Globus pallidus (tissue), 1 donor: Measurements from ENCODE around the gene PDE8B.
A peak's percentile ranks its signal among the peaks of the same experiment; 100 is the strongest.

ENCODE experiments used
- DNase-seq: peaks from one replicate; pipeline ENCODE4 v3.0.0-alpha.2; 2015; ENCODE audit warnings: low spot score

PDE8B gene

DNA sequence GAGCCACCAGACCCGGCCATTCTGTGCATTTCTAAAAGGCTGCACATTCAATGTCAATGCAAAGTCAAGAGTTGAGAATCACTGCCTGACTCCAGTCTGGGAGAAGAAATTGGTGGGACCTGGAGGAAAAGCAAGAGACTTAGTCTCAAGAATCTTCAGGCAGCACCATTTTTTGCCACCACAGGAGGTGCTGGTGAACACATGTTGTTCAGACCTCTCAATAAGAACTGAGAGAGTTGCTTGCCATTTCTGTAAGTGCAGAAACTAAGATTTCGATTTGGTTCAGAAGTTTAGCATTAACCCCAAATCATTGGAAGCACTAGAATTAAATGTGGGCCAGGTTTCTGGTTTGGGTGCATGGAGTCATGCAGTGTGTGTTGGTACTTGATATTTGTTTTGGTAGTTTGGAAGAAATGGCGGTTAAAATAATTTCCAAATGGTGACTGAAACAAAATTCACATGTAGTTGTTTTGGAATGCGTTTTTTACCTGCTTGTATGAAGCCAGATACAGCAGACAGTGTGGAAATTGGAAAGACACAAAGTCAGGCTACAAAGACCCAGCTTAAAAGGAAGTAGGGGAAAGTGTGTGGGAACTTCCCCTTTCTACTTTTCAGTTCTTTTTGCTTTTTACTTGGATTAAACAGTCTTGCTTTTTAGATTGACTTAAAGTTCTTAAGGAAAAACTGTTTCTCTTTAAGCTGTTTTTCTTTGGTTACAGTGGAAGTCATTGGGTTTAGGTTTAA is 20.4 kb downstream of the PDE8B start:
- no peak for DNase-seq

DNA sequence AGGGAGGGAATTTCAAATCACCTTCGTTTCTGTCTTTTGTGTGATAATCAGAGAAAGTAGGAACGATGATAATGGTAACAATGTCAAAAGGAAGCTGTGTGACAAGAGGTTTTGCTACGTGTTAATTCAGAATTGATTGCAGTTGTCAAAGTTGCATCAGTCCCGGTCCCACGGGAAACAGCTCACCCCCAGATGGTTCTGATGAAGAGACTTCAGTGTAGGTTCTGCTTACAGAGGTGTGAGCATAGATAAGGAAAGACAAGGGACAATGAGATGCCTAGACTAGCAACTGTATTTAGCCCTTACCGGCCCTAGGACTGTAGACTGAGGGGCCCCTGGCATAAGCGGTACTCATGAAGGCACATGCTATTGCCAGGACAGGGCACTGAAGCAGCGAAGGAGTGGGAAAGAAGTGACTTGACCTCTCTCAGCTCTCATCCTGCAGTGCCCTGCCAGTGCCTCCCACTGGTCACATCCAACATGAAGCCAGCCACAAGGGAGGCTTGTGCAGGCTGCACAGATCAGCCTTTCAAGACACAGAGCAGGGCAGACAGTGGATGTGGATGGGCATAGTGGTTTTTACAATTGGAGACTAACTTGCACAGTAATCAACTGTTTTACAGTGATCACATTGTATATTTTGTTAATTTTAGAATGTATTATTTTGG is 21.1 kb downstream of the PDE8B start:
- no peak for DNase-seq

DNA sequence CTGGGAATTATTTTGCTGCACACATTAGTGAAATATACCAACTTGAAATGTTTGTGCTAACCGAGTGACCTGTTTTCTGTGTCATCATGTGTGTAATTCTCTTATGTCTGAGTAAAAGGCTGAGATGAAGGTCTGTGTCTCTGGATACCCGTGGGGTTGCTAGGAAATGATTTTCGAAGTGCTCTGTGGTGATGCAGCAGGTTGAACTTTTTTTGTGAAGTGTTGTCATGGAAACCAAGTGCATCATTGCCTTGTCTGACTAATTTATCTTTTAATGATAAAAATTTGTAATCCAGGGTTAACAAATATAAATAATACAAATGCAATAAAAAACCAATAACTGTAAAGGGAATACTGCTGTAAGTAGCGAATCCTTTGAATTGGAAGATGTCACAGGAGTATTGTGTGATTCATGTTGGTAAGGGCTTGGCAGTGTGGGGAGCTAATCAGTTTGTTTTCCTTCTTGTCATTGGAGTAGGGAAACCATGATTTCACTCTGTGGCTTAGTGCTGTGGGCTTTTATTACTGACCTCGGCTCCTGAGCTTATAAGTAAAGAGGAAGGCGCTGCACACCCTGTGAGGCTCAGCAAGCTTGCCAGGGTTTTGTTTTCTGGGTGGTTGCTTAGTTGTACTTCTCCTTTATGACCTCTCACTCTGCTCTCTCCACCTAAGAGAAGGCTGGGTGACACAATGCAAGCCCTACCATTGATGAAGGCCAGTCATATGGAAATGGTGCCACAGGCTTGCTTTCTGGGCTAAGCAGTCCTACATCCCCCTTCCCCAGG is 22.3 kb downstream of the PDE8B start:
- DNase-seq = no peak

DNA sequence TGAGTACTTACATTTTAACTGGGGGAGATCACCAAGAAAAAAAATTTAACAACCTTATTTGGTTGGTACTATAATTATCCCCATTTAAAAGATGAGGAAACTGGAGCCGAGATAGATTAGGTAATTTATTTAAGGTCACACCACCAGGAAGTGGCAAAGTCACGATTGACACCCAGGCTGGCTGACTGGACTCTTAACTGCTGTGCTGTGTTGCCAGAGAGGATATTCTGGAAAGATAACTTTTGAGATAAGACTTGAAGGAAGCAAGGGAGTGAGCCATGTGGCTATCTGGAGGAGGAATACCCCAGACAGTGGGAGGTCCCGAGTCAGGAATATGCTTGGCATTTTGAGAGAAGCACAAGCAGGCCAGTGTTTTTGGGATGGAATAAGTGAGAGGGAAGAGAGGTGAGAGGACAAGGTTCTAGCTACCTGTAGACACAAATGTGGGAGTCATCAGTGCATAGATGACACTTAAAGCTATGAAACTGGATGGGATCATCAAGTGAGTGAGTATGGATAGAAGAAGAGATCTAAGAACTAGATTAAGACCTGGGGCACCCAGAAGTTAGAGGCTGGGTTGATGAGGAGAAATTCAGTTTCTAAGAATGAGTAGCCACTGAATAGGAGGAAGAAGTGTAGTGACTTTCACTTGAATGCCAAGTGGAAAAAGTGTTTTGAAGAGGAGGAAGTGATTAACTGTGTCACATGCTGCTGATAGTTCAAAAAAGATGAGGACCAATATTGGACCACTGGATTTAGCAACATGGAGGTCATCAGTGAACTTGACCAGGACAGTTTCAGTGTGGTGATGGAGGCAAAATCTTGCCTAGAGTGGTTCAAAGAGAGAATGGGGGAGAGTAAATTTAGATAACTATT is 25.6 kb downstream of the PDE8B start:
- DNase-seq = no peak

DNA sequence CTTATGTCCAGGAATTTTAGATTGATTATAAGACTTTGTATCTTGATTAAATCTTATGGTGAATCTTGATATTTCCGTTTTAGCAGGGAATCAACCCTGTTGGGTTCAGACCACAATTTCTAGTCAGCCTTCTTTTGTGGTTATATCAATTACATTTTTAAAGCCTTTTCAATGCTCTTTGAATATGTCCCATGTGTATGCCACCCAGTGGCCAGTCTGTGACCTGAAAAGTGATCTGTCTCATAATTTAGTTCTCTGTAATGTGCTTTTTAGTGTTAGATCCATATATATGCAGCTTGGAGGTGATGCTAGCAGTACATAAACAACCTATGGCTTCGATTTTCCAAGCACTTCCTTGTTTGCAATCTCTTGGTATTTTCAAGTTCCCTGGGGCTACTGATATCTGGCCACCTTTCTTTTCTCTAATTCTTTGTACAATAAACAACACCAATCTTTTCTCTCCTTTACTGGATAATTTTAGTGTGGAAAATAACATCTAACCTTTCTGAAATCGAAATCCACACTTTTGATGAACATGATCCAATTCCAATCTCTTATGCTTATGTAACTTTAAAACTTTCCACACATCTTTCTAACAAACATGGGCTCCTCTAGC is 28.8 kb downstream of the PDE8B start:
- DNase-seq = peak; percentile 19

DNA sequence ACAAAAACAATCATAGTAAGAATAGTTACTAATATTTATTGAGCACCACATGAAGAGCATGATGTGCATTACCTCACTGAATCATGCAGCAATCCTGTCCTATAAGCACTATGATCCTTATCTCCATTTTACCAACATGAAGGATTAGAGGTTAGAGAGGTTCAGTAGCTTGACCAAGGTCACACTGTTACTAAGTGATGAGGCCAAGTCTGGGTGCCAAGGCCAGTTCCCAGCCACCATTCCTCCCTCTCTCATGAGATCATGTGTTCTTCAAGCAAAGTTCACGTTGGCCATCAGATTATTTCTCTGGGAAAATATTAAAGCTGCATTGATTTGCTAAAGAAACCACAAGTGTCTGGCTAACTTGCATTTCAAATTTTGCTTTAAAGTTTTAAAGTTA is 31.0 kb downstream of the PDE8B start:
- DNase-seq = no peak

DNA sequence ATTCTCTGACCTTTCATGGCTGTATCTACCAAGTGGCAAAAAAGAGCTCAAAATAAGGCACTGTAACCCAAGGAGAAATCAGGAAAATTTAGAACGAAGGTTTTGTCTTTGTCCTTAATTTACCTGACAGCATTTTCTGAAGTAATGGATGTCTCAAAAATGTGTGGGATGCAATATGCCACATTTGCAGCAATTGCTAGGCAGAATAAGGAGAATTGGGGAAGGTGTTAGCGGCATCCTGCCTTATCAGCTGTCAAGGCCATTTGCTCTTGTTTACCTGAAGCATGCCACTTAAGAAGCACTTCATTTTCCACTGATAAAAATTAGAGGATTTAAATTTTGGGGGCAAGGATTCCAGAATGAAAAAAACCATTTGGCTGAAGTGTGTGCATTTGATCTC is 39.0 kb downstream of the PDE8B start:
- DNase-seq = no peak

DNA sequence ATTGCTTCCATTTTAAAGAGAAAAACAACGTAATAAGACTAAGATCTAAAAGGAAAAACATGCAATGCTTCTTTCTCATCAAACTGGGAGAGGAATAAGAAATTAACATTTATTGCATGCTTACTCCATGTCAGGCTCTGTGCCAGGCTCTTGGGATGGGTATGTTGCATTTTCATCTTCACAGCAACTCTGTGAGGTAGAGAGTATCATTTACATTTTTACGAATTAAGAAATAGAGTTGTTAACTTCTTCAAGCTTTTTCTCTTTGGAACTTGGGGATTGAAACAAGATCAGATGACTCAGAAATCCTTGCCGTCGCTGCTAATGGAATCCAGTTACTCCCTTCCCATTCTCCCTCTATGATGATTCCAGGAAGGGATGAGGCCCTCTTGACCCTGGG is 39.5 kb downstream of the PDE8B start:
- no peak for DNase-seq

DNA sequence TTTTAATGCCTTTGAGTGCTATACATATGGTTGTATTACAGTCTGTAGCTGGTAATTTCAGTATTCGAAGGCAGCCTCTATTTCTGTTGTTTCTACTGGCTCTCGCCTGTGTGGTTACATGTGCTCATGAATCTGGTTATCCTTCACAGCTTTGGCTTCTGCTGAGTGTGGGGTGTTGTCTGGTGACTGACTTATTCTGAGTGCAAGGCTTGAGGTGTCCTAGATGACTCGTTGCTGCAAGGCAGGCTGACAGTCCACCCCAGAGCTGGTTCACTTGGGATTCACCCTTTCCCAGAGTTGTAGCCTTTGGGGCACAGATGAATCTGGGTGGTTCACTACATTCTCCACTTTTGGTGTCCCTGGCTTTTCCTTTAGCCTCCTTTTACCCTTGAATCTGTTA is 41.4 kb downstream of the PDE8B start:
- no peak for DNase-seq

DNA sequence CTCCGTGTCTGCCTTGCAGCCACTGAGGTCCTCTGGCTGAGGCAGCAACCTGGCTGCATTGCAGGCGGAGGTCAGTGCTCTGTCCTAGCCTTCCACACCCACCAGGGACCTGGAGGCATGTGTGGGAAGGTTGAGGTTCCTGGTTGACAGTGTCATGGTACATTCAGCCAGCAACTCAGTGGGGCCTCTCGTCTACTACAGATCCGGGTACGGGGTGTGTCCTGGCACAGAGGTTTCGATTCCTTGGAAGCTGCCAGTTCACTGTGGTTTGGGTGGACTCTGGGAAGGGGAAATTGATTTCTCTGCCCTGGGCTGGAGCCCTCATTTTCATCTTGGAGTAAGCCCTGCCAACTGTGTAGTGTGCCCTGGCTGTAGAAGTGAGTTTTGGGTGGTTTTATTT is 45.1 kb downstream of the PDE8B start:
- no peak for DNase-seq

DNA sequence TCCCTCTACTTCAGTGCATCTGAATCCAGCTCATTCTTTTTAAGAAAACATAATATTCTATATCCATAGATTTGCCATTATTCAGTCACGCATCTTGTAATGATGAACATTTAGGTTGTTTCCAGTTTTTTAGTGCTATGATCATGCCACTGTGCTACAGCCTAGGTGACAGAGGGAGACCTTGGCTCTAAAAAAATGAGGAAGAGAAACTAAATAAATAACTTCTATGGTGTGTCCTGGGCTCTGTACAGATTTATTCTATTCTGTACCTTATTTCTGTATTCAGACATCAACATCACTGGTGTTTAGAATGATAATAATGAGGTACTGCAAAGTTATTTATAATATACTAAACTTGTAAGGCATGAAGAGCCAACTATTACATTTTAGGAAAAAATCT is 45.9 kb downstream of the PDE8B start:
- no peak for DNase-seq

DNA sequence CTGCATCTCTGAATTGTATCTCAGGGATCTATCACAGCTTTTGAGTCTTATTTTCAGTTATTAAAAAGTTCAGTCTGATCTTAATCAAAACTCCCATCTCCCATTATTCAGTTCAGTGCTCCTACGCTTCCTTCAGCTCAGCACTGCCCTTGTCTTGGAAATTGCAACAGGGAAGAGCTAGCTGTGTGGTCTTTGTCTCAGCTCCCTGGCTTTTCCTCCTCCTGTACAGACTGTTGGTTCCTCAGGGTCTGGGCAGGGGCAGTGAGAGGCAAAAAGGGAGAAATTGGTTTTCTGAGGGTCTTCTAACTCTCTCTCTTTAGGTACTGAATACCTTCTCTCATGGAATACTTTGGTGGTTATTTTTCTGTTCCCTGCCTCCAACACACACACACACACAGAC is 48.2 kb downstream of the PDE8B start:
- no peak for DNase-seq

DNA sequence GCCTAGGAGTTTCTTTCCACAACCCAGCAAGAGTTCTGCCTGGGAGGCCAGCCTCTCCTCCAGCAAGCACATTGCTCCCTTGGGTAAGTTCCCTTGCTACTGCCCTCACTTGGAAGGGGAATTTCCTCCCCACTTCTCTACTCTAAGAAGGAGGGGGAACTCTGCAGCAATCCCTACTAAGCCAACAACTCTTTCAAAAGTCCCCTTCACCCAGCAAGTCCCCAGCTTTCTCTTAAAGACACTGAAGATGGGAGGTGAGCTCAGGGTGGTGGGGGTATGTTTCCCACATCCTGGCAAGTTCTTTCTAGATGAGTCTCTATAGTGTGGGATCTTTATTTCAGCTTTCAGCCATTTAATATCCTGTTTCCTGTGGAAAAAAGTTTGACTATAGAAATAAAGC is 49.0 kb downstream of the PDE8B start:
- DNase-seq = no peak

DNA sequence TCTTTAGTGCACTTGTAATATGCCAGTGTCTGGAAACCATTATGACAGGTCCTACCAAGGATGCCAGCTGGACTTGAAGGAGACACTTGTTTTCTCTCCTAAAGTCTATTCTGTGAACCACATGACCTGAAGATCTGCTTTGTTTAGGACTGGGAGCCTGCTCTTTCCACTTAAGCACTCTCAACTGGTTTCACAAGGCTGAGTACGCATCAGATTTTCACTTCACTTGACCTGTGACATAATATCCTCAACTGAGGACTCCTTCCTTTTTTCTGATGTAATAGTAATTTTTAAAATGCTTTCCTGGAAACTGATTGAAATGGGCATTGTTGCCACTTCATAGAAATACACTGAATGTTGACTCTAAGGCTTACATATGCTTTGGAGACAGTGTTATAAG is 52.2 kb downstream of the PDE8B start:
- no peak for DNase-seq

DNA sequence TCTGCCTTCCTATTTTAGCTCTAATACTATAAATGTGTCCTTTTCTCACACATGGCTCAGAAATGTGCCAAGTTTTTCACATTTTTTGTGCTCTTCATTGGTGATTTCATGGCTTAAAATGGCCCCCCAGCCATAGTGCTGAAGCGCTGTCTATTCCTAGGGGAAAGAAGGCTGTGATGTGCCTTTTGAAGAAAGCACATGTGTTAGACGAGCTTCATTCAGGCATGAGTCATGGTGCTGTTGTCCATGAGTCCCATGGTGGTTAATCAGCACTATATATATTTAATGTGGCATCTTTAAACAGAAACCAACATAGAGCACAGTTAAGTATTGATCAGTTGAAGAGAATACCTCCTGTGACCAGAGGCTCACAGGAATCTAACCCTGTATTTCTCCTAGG is 55.8 kb downstream of the PDE8B start:
- DNase-seq = no peak

DNA sequence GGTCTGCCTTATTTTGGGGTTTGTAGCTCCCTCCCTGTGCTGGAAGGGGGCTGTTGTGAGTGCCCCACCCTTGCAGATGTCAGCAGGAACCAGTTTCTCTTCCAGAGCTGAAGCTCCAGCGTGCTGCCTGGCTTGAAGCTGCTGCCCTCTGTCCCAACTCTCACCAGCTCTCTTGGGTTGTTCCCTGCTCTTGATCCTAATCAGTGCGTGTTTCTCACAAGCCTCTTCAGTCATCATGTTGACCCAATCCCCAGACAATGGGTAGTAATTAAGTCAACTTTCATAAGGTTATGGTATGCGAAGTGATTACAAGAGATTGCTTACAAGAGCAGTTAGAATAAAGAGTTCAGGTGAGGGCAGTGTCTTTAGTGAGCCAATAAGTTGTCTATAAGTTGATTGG is 57.0 kb downstream of the PDE8B start:
- no peak for DNase-seq

DNA sequence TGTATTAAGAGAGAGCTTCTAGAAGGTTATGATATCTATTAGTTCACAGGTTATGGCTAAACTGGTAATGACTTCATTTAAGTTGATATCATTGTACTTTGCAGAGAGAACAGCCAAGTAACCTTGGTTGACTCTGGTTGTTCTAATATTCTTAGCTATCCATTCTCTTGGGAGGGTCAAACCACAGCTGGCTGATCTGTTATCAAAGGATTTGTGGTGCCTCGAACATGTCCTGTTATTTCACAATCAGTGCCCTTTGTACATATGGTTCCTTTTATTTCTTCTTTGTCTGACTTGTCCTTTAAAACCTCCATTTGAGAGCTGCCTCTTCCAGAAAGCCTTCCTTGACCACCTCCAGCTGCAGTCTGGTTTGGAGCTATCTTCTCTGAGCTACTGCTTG is 61.7 kb downstream of the PDE8B start:
- no peak for DNase-seq

DNA sequence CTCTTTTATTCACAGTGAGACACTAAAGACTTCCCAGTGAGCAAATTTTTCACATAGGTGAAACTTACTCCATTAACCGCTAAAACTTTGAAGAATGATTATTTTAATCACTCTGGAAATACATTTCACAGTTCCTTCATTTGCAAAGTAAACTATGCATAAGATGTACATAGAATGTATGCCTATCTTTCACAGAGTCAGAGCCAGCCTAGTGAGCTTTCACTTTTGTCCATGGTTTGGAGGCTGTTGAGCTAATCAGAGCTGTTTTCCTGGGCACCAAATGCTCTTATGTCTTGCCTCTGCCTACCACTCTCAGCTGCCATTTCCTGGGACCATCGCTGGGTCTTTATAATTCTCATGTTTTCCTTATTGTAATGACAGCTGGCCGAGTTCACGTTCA is 67.3 kb downstream of the PDE8B start:
- DNase-seq = no peak

DNA sequence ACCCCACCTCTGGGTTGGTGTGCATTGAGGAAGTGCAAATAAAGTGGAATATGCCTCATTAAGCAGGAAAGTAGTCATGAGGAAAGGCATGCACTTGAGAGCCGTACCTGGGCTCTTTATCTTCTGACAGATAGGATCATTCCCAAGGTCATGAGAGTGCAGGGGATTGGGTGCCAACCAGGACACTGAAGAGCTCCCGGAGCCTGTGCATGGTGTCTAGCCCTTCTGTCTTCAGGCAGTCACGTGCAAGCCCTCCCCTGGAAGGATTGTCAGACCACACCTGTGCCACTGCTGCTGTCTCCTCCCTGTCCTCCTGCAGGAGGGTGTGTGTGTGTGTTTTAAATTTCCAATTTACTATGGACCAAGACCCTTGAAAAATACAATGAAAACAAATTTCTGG is 69.6 kb downstream of the PDE8B start:
- DNase-seq = no peak

DNA sequence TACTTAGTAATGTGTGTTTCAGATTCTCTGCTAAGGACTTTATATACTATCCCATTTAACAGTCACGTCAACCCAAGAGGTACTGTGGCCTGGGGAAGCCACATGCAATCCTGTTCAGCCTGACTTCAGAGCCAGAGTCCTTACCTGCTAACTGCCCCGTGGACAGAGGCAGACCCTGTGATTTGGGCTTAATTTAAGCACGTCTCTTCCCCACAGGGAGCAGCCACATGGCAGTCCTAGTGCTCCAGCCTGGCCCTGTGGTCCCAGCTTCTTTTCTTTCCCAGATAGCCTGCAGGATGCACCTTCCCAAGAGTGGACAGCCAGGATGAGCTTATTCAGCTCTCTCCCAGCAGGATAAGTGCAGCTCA is 71.5 kb downstream of the PDE8B start:
- DNase-seq = no peak

DNA sequence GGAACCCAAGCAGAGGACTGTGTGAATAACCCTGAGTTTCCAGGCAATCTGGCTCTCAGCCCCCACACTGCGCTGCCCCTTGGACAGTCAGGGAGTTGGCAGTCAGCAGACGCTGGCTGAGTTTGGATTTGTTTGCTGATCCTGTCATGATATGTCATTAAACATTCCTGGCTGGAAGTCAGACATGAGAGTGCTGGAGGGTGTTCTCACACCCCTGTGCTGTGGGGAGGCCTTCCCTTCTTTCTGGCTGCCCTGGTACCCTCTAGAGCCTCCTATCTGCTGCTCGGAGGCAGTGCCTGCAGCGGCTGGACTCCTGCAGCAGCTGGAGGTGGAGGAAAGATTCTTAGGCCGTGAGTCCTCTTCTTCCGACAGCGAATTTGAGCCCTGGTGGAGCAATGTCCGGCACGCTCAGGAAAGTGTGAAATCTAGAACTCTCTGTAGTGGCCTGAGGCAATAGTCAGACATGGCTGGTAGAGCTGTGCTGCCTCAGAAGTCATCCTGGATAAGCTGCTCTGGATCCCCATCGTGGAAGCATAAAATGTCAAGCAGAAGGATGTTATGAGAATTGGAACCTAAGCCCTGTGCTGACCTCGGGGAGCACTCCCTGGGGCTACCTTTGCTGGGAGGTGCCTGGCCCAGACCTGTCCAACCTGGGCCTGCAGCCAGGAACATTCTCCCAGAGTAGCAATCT is 72.0 kb downstream of the PDE8B start:
- no peak for DNase-seq
